GM10266 (cell line): Measurements from ENCODE around the gene SLC30A7.

Experiments used
- DNase-seq: peaks from one replicate; pipeline ENCODE4 v3.0.0; 2012; ENCODE audit errors: extremely low spot score
- CTCF ChIP-seq: IDR thresholded peaks from 2 replicates; pipeline ENCODE4 v1.5.1; 2012; ENCODE audit warnings: mild to moderate bottlenecking, low read depth; ENCODE audit not compliant: control insufficient read depth, insufficient read depth; ENCODE audit errors: missing control alignments

Gene SLC30A7

GRCh38 chr1:100905181-100905580 lies 9.3 kb downstream of the SLC30A7 start:
- no peak for DNase-seq
- no peak for TF ChIP-seq CTCF

GRCh38 chr1:100907887-100908286 lies 12.0 kb downstream of the SLC30A7 start:
- no peak for TF ChIP-seq CTCF

GRCh38 chr1:100909018-100909417 lies 13.1 kb downstream of the SLC30A7 start:
- DNase-seq = no peak
- no peak for TF ChIP-seq CTCF

More at GRCh38 chr1:100907887-100908286, 12.0 kb downstream of the SLC30A7 start:
- no peak for DNase-seq

- TF ChIP-seq CTCF = no peak
- DNase-seq = no peak
Observed at GRCh38 chr1:100912019-100912418, 16.1 kb downstream of the SLC30A7 start.

GRCh38 chr1:100921110-100921706 lies 25.3 kb downstream of the SLC30A7 start:
- DNase-seq = peak; percentile 12
- peak; percentile 54 for TF ChIP-seq CTCF

GRCh38 chr1:100924212-100924611 lies 28.3 kb downstream of the SLC30A7 start:
- no peak for DNase-seq
- TF ChIP-seq CTCF = no peak

GRCh38 chr1:100924991-100925390 lies 29.1 kb downstream of the SLC30A7 start:
- DNase-seq = no peak
- no peak for TF ChIP-seq CTCF
